LoVo (cell line): ENCODE data around the gene DCLK2.
A peak's percentile ranks its signal among the peaks of the same experiment; 100 is the strongest.

Experiments used
- DNase-seq: peaks from one replicate; pipeline ENCODE4 v3.0.0-alpha.2; 2016; ENCODE audit warnings: low spot score

The DCLK2 gene

DNA sequence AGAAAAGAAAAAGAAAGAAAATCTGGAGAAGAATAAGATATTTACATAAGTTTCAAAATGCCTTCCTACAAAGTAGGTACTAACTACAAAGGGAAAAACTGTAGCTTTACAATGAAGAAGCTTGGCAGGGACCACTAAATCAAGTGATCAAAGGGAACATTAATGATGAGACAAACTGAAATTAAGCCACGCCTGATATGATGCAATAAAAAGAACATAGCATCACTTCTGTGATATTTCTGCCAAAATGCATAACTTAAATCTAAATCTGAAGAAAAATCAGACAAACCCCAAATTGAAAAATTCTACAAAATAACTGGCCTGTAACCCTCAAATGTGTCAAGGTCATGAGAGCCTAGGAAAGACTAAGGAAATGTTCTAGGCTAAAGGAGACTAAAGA lies 8.9 kb upstream of the DCLK2 start:
- no peak for DNase-seq

DNA sequence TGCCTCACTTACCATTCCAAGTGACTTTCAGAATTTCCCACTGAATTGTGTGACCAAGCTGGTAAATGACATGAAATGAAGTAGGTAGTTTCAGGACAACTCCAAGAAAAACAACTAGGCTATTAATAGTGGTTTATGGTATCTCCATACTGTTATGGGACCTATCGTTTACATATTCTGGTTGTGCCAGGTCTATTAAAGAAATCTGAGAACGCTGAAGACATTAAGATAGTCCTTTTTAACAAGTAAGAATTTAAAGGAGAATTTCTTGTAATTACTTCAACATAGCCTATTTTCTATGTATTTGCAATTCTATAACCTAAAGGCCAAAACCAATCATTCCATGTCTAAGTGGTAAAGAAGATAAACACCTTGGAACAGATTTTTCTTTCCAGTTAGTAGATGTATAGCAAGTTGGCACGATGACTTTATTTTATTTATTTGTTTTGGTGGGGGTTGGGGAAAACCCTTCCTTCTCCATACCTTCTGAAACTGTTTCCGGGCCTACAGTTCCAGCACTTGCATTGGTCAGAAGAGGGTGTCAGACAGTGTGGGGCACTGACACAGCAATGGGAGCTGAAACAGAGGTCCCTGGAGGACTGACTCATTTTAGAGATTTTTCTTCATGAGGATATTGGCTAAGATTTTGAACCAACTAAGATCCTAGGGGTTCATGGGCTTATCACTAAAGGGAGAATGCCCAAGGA lies 7.6 kb upstream of the DCLK2 start:
- no peak for DNase-seq

DNA sequence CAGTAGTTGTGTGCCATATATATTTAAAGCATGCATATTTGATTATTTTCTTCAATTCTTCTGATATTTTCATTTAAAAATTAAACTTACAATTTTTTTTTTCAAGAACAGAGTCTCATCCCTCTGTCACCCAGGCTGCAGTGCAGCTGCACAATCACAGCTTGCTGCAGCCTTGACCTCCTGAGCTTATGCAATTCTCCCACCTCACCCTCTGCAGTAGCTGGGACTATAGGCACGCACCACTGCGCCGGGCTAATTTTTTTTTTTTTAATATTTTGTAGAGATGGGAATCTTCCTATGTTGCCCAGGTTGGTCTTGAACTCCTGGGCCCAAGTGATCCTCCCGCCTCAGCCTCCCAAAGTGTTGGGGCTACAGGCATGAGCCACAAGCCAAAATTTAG lies 5.8 kb upstream of the DCLK2 start:
- DNase-seq, result no peak

DNA sequence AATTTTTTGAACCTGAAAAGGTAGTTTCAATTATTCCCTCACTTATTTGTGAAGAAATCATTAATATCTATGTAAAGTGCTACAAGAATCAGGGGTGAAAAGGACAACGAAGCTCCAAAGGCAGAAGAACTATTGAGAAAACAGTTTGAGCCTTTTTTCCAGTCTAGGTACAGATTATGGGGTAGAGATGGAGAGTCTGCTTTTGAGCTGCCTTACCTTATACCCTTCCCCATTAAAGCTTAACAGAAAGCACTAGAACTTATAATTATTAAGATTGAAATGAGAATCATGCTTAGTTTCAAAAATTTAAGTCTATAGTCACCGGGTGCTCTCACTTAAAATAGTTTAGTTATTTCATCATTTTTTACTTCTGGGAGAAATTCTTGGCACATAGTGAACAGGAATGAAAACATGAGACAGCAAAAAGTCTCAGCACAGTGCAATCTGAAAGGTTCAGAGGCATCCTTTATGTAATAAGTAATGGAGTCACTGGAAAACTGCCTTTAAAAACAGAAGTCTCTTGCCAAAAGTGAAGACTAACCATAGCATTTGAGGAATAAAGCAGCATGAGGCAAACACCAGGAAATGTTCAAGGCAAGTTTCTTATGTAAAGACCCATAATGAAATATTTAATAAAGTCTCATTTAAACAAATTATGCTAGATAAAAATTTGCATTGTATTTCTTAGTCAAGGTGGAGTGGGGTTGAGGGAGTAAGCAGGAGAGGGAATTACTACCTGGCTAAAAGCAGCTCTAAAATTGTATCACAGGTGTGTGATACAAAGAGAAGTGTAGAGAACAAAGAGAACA lies 5.1 kb upstream of the DCLK2 start:
- no peak for DNase-seq

DNA sequence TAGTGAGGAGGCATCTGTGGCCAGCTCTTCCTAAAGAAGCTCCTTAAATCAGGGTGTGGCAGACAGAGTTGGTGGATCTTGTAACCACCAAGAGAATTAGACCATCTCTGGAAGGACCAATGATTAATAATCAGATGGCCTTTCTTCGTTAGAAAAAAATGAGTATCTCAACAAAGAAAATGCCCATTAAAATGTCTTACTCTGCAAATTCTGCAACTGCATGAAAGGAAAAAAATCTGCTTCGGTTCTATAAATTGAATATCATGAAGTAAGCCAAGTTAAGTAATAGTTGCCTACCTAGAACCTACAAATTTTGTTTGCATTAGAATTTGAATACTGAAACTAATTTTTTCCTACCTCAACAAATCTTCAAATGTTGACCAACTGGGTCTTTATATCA lies 4.2 kb upstream of the DCLK2 start:
- DNase-seq, result no peak

DNA sequence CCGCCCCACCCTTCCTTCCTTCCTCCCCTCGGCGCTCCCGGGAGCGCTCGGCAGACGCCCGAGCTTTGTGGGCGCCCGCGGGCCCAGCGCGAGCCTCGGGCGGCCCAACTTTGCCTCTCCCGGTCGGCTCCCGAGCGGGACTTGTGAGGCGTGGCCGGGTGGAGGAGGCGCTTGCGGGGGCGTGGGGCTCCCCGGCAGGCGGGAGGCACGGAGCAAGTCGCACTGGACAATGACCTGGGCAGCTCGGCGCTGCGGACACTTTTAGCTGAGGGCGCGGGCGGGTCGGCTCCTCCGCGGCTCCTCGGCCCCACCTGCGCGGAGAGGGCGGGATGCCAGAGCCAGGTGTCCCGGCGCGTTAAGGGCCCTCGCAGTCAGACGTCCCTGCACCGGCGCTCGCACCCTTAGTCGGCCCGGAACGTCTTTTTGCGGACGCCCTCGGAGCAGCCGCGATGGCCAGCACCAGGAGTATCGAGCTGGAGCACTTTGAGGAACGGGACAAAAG lies 385 bp downstream of the DCLK2 start:
- peak; percentile 32 for DNase-seq

DNA sequence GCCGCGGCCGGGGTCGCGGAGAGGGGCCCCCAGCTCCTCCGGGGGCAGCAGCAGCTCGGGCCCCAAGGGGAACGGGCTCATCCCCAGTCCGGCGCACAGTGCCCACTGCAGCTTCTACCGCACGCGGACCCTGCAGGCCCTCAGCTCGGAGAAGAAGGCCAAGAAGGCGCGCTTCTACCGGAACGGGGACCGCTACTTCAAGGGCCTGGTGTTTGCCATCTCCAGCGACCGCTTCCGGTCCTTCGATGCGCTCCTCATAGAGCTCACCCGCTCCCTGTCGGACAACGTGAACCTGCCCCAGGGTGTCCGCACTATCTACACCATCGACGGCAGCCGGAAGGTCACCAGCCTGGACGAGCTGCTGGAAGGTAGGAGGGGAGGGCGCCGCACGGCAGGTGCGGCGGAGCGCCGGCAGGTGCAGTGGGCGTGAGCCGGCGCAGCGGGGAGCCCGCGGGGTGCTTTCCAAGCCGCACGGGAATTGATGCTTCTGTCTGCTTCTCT lies 886 bp downstream of the DCLK2 start:
- DNase-seq, result peak; percentile 7

DNA sequence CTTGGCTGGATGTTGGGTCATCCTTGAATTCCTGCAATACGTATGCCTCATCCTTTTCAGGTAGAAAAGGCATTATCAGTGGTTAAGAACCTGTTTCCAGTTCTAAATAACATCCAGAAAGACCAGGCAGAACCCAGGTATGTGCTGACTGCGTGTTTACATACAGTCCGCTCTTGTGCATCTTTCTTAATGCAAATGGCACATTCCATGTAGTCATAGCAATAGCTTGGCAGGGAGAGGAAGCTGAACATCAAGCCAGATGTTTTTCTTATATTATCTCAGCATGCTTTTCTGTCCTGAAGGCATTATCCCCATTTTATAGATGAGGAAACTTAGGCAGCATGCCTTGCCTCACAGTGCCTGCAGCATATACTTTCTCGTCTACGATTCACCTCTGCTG lies 2.1 kb downstream of the DCLK2 start:
- no peak for DNase-seq

DNA sequence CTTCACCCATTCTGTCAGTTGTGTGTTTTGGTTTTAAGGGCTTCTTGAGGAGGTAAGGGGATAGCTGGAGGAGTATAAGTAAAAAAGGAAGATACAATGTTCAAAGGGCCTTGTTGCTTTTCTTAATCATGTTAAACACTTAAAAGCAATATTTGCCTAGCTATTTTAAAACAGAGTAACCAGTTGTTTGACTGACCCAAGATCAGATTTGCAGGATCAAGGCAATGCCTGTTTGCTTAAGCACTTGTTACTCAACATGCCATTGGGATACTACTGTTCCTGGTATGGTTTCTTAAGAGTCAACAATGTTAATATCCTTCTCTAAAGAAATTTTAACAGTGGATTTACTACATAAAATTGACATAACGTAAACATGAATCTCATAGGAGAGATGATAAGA lies 2.6 kb downstream of the DCLK2 start:
- DNase-seq, result no peak

DNA sequence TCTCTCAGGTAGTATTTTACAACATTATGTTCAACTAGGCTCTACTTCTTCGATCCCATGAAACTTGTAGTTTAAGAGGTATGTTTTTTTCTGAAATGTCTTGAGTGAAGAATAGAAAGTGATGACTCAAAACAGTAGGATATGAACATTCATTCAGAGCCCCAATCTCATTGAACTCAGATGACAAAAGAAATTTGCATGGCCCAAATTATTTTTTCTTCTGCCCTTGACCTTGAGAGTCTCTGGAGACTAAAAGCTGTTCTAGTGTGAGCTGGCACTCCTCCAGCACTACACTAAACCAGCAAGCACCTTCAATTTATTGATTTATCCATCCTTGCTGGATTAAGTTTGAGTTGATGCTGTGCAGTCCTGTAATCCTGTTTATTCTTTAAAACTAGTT lies 4.0 kb downstream of the DCLK2 start:
- no peak for DNase-seq

DNA sequence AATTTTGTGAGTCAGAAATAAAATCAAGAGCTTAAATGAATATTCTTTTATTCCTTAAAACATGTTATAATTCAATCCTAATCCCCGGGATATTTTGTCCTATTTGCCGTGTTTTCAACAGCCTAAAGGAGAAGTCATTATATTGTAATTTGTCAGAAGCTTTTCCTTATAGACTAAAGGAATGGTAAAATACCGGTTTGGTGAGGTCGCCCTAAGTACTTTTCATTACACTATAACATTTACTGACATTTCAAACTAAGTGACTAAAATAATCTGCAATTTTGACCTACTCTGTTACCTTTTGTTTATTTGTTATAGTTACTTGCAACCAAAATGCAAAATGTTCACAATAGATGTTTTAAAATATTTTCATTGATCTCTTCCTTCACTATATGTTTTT lies 8.8 kb downstream of the DCLK2 start:
- DNase-seq, result no peak

DNA sequence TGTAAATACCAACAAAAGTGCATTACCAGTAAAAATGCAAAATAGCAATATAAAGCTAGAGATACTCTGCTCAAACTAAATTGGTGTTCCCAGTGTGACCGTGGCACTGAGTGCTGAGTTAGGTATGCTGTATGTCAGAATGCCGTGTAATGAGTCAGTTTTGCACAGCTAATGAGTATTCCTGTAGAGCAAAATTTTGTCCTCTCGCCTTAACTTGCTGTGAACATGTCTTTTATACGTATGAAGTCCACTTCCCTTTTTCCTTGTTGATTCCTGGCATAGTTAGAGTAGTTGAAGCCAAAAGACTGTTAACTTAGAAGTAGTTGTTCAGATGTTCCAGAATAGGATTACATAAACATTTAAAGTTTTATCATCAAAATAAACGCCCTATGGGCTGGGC lies 11.5 kb downstream of the DCLK2 start:
- no peak for DNase-seq

DNA sequence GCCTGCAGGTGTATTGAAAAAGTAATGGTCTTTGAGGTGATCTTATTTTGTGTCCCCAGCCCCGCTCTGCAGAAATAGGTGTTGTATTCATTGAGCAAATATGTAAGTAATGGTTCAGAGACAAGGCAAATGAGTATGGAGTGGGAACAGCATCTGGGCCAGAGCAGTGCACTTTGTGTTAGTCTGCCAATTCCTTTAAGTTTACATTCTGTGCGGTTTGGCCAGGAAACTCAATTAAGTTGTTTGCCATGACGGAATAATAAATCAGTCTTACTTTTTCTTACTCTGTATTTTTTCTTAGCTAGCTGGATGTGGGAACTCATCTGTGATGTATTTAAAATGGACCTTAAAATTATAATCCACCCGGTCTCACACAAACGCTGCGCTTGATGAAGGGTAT lies 12.6 kb downstream of the DCLK2 start:
- DNase-seq, result no peak

DNA sequence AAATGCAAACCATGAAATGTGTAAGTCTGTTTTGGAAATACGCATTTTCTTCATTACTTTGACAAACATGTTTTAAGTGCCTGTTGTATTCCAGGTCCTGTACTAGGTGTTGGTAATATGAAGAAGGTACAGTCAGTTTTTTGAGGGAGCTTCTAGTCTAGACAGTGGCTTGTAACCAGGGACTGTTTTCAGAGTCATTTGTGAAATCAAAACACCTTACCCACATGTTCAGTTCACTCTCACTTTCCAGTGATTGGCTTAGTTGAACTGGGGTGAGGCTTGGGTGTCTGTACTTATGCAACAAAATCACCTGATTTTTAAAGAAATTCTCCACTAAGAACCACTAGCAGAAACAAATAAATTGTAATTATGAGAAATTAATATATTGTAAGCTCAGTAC lies 16.4 kb downstream of the DCLK2 start:
- no peak for DNase-seq

DNA sequence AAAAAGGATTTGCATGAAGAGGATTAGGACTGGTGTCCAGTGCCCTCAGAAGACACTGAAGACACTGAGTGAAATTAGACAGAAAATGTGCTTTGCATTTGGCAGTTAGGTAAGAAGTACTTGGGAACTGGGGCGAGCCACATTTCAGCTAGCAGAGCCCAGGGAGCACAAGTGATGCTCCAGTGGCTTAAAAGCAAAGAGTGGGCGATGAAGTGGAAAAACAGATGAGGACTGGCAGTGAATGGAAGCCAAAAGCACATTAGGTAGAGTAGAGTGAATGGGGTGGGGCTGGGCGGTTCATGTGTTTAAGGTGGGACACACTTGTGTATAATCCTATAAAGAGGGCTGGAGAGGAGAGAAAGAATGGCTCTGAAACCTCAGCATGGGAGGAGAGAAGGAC lies 18.4 kb downstream of the DCLK2 start:
- DNase-seq, result no peak

DNA sequence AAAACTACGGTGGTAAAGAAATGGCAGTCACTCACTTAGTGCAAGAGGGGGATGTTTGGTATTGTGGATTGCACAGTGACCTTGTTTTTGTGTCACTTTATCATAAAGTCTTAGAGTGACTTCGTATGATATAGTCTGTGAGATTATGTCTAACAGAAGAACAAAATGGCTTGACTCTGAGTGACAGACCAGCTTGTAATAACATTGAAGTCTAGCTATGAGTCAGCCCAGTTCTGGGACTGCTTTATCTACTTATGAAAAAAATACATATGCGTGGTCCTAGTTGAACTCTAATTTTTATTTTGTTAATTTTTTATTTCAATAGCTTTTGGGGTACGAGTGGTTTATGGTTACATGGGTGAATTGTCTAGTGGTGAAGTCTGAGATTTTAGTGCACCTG lies 20.0 kb downstream of the DCLK2 start:
- DNase-seq, result no peak

DNA sequence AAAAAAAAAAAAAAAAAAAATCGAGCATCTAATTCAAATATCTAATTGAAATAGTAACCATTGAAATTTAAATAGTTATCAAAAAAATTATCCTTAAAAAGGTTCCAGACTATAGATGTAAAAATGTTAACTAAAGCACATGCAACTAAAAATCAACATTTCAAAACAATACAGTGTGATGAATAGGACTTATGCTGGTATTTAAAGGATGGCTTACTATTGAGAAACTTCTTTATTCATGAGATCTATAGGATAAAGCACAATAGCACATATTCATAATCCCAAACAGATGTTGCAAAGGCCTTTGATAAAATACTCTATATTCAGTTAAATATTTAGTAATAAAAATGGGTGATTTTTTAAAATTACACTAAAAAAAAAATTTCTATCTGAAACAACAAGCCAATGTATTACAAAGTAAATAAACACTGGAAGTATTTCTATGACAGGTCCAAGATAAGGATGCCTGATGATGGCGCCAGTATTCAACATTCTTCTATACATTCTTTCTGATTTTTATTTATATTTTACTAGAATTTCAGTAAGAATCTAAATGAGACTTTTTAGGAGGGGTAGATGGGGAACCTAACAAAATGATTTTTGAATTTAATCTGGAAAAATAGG lies 26.3 kb downstream of the DCLK2 start:
- no peak for DNase-seq

DNA sequence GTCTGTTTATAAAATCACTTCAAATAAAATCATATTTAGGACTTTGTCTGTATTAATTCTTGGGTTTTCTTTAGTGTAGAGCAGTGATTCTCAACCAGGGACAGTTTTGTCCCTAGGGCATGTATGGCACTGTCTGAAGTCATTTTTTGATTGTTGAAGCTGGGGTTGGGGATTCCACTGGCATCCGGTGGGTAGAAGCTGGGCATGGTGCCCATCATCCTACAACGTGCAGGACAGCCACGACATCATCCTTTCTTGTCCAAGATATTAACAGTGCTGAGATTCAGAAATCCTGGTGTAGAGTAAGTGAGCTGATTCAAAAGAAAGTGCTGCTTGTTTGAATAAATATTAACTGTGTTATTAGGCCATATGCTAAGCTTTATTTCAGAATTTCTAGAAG lies 28.6 kb downstream of the DCLK2 start:
- DNase-seq, result no peak

DNA sequence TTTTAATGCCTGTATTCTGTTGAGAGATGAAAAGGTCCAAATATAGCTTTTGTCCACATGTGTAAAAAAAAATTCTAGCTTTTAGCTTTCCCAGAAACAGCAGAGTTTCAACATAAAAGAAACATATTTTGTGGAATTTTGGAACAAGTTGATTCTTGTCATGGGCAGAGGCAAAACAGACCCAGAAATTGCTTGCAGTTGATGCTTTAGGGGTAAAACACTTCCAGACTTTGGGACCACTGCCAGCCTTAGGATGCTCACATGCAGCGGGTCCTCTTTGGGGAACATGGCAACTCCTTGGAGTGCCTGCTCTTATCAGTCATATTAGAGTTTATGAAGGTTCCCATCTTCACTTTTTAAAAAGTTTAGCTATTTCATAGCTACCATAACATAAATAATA lies 30.4 kb downstream of the DCLK2 start:
- DNase-seq, result no peak

DNA sequence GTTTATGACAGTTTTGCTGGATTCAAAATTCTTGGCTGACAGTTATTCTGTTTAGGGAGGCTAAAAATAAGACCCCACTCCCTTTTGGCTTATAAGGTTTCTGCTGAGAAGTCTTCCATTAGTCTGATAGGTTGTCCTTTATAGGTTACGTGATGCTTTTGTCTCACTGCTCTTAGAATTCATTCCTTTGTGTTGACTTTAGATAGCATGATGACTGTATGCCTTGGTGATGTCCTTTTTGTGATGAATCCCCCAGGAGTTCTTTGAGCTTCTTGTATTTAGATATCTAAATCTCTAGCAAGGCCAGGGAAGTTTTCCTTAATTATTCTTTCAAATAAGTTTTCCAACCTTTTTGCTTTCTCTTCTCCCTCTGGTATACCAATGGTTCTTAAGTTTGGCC lies 36.4 kb downstream of the DCLK2 start:
- DNase-seq, result no peak

DNA sequence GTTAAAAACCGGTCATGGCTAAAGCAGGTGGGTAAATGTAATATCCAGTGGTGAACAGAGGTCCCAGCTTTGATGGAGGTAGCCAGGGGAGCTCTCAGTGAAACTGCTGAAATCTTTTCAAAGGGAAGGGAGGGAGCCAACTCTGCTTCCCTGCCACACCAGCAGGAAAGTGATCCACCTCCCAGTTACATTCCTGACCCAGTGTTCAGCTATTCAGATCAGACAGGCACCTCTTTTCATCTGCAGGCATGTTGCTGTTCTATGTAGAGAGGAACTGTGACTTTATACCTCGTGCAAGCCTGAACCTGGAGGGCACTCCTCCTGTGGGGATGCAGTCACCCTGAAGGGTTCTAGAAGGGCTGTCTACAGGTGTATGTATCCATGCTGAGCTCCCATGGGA lies 37.6 kb downstream of the DCLK2 start:
- DNase-seq, result no peak

DNA sequence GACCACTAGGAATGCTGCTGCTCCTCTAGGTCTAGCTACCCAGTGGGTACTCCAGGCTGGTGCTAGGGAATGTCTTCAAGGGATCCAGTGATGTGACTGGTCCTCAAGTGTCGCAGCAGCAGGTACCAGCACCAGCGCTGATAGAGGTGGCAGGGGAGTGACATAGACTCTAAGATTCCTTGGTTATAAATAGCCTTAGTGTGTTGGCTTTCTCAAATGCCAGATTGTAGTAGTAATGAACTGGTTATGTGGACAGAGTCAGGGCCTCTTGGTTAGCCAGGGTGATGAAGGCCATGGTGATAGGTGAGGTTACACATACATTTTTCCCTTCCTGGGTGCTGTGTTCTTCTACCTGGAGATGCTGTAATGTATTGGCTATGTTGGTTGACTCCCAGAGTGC lies 38.3 kb downstream of the DCLK2 start:
- DNase-seq, result no peak

DNA sequence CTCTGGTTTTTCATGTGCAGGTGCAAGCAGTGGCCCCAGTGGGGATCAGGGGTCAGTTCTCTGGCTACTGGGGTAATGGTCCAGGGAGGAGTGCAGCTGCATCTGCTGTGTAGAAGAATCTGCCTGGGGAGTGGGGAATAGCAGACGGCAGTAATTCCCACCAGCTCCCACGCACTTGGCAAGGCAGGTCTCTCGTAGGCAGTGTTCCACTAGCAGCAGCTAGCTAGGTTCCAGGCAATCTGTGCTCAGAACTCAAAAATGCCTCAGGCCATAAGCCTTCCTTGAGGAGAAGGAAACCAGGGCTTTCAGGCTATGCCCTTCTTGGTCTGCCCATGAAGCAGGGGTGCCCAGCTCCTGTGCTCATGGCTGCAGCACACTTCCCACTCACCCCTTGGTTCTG lies 38.8 kb downstream of the DCLK2 start:
- DNase-seq, result no peak
